Common myeloid progenitor, CD34-positive (primary cell): Measurements from ENCODE around the gene CNNM3.
A peak's percentile ranks its signal among the peaks of the same experiment; 100 is the strongest.

ENCODE experiments used
- CTCF ChIA-PET: fragments of 350-600 bp; sonication (Branson Sonifier 250); formaldehyde crosslinking; loops from one replicate; lab custom pipeline; 2021; ENCODE audit warnings: antibody characterized with exemption; lab: Charles Lee
- POLR2A ChIA-PET: fragments of 350-600 bp; sonication (Branson Sonifier 250); formaldehyde crosslinking; loops from one replicate; lab custom pipeline; 2021; ENCODE audit warnings: antibody characterized with exemption; lab: Charles Lee
- DNase-seq, 3 donors: peaks; one replicate each; pipeline versions ENCODE4 v3.0.0 to v3.0.0-alpha.2; 2013
- H3K27ac ChIP-seq, 2 experiments: 1 replicate in 1 of 2; 2 replicates in 1 of 2; pipeline ENCODE4 v1.7.0; 2013; ENCODE audit warnings: inconsistent platforms in 2 of 2, low read length in 2 of 2, mild to moderate bottlenecking in 2 of 2, low read depth in 1 of 2, moderate library complexity in 1 of 2; ENCODE audit not compliant: severe bottlenecking in 2 of 2, insufficient read depth in 1 of 2, poor library complexity in 1 of 2
- H3K27me3 ChIP-seq, 5 experiments: replicated peaks in 2 of 5; 1 replicate in 3 of 5; 2 replicates in 2 of 5; pipeline versions ENCODE4 v1.6.1 to v1.7.0; 2013; ENCODE audit warnings: low read length in 4 of 5, mild to moderate bottlenecking in 2 of 5, moderate library complexity in 2 of 5, inconsistent platforms in 1 of 5; ENCODE audit not compliant: insufficient read depth in 5 of 5, control insufficient read depth in 4 of 5
- H3K36me3 ChIP-seq, 4 experiments: 1 replicate in 2 of 4; 2 replicates in 2 of 4; pipeline versions ENCODE4 v1.6.1 to v1.7.0; 2013; ENCODE audit warnings: low read length in 3 of 4, control low read depth in 1 of 4, mild to moderate bottlenecking in 1 of 4; ENCODE audit not compliant: control insufficient read depth in 4 of 4, insufficient read depth in 4 of 4
- H3K4me1 ChIP-seq, 4 experiments: 1 replicate in 3 of 4; 2 replicates in 1 of 4; pipeline versions ENCODE4 v1.6.1 to v1.7.1; 2013; ENCODE audit warnings: low read length in 3 of 4, mild to moderate bottlenecking in 3 of 4, control low read depth in 1 of 4, inconsistent platforms in 1 of 4, moderate library complexity in 1 of 4; ENCODE audit not compliant: control insufficient read depth in 4 of 4, insufficient read depth in 4 of 4; ENCODE audit errors: control extremely low read depth in 1 of 4
- H3K4me3 ChIP-seq, 7 experiments: 1 replicate in 4 of 7; 2 replicates in 3 of 7; pipeline versions ENCODE4 v1.5.1 to v1.7.0; 2013; ENCODE audit warnings: mild to moderate bottlenecking in 7 of 7, low read length in 6 of 7, moderate library complexity in 6 of 7, inconsistent platforms in 2 of 7, low read depth in 2 of 7, control low read depth in 1 of 7; ENCODE audit not compliant: insufficient read depth in 4 of 7, control insufficient read depth in 1 of 7; ENCODE audit errors: extremely low read depth in 1 of 7
- H3K9me3 ChIP-seq, 5 experiments: 1 replicate in 4 of 5; 2 replicates in 1 of 5; pipeline versions ENCODE4 v1.6.1 to v1.7.1; 2013; ENCODE audit warnings: low read length in 4 of 5, mild to moderate bottlenecking in 2 of 5, inconsistent platforms in 1 of 5, low read depth in 1 of 5, moderate library complexity in 1 of 5; ENCODE audit not compliant: control insufficient read depth in 4 of 5, insufficient read depth in 2 of 5; ENCODE audit errors: control extremely low read depth in 1 of 5
- WGBS: methylation state at CpG from one replicate; pipeline ENCODE4 v1.1.5; 2013; ENCODE audit not compliant: insufficient coverage; 5-methylcytosine and 5-hydroxymethylcytosine counted together

The CNNM3 gene

GRCh38 chr2:96809216-96809882, 6.7 kb upstream of the CNNM3 start:
- Histone ChIP-seq H3K4me3 (no peak overlapping the region), H3K27me3 (no peaks in the 10 kb centered on the region), H3K9me3 (no peaks in the 10 kb centered on the region), H3K27ac (no peak overlapping the region), H3K4me1 (no peaks in the 10 kb centered on the region), H3K36me3 (peaks cover 2 to 42% (median 32%) of the 10 kb centered on the region in 4 experiments)
- ChIA-PET CTCF (interaction anchor here (1.9 kb wide), 1 partner anchor 9 kb away, joined by 5 read pairs; no protein-coding TSS in a partner anchor), POLR2A (no interaction called here)
- WGBS, result 96% methylated on average over 12 of the region's 13 CpGs
- DNase-seq, result no peak

GRCh38 chr2:96809951-96810782, 5.9 kb upstream of the CNNM3 start:
- WGBS, result 90% methylated on average over 10 of the region's 12 CpGs
- Histone ChIP-seq H3K27me3 (no peaks in the 10 kb centered on the region), H3K36me3 (peaks cover 2 to 42% (median 32%) of the 10 kb centered on the region in 4 experiments), H3K4me1 (peaks cover 1 to 2% (median 2%) of the 10 kb centered on the region in 4 experiments), H3K27ac (no peak overlapping the region), H3K4me3 (no peak overlapping the region), H3K9me3 (no peaks in the 10 kb centered on the region)
- POLR2A ChIA-PET, result no interaction called here
- CTCF ChIA-PET, result interaction anchor here (1.9 kb wide), 1 partner anchor 9 kb away, joined by 5 read pairs; no protein-coding TSS in a partner anchor
- no peak for DNase-seq

GRCh38 chr2:96810783-96811192, 5.3 kb upstream of the CNNM3 start:
- ChIA-PET CTCF (interaction anchor here (1.9 kb wide), 1 partner anchor 10 kb away, joined by 5 read pairs; no protein-coding TSS in a partner anchor), POLR2A (no interaction called here)
- Histone ChIP-seq H3K27ac (no peak overlapping the region), H3K4me1 (peaks cover 3 to 7% (median 6%) of the 10 kb centered on the region in 4 experiments), H3K4me3 (no peak overlapping the region), H3K9me3 (no peaks in the 10 kb centered on the region), H3K27me3 (no peaks in the 10 kb centered on the region), H3K36me3 (peaks cover 2 to 42% (median 32%) of the 10 kb centered on the region in 4 experiments)
- no peak for DNase-seq
- 100% methylated on average over 4 of the region's 5 CpGs for WGBS

GRCh38 chr2:96811917-96812316, 4.2 kb upstream of the CNNM3 start:
- peaks cover 3 to 9% (median 7%) of the 10 kb centered on the region in 4 experiments for H3K4me1 ChIP-seq
- CTCF ChIA-PET, result no interaction called here
- 89% methylated on average over 3 of the region's 3 CpGs for WGBS
- DNase-seq, result no peak
- H3K27ac ChIP-seq, result no peak overlapping the region
- H3K27me3 ChIP-seq, result no peaks in the 10 kb centered on the region
- POLR2A ChIA-PET, result no interaction called here
- H3K36me3 ChIP-seq, result peaks cover 2 to 40% (median 32%) of the 10 kb centered on the region in 4 experiments
- no peak overlapping the region for H3K4me3 ChIP-seq
- no peaks in the 10 kb centered on the region for H3K9me3 ChIP-seq

GRCh38 chr2:96813656-96814055, 2.4 kb upstream of the CNNM3 start:
- POLR2A ChIA-PET, result interaction anchor here (0.7 kb wide), 1 partner anchor 230 kb away, joined by 3 read pairs; no protein-coding TSS in a partner anchor
- Histone ChIP-seq H3K27me3 (no peaks in the 10 kb centered on the region), H3K4me3 (no peak overlapping the region), H3K9me3 (no peaks in the 10 kb centered on the region), H3K36me3 (peaks cover 0 to 36% (median 29%) of the 10 kb centered on the region in 4 experiments), H3K4me1 (peaks cover 9 to 27% (median 24%) of the 10 kb centered on the region in 4 experiments), H3K27ac (no peak overlapping the region)
- DNase-seq, result no peak
- CTCF ChIA-PET, result interaction anchor here (0.6 to 1.5 kb wide), 5 partner anchors 14 to 272 kb away, joined by 3 to 4 read pairs (median 3); partner anchors contain the start of gene ANKRD39
- WGBS, result 100% methylated on average over 2 of the region's 4 CpGs

- peak overlapping the region; percentile 77 to 90 (median 81) for H3K4me3 ChIP-seq
- ChIA-PET POLR2A (interaction anchor here (0.6 kb wide), 2 partner anchors 548 to 1604 kb away, joined by 3 to 4 read pairs; no protein-coding TSS in a partner anchor), CTCF (interaction anchor here (0.7 to 5.7 kb wide), 5 partner anchors 10 to 52 kb away, joined by 3 to 22 read pairs (median 4); partner anchors contain the start of gene ANKRD39)
- peaks cover 12 to 44% (median 35%) of the 10 kb centered on the region in 4 experiments for H3K4me1 ChIP-seq
- WGBS, result under 1% methylated on average over 48 of the region's 60 CpGs
- DNase-seq, result peak; percentile 21 to 60 (median 54)
- H3K36me3 ChIP-seq, result peaks cover 0 to 26% (median 24%) of the 10 kb centered on the region in 4 experiments
- no peaks in the 10 kb centered on the region for H3K27me3 ChIP-seq
- H3K9me3 ChIP-seq, result no peaks in the 10 kb centered on the region
- peak overlapping the region in 1 of 2 experiments; percentile 58 for H3K27ac ChIP-seq
Observed at GRCh38 chr2:96815326-96816126, 542 bp upstream of the CNNM3 start.
